Testis (tissue), 3 donors: ENCODE results near the gene METTL22. TPM values are rescaled to one million over a fixed set of nuclear protein-coding genes. Genes with fewer than 3 reads are reported as not detected.

Experiments
- DNase-seq: peaks from one replicate; pipeline ENCODE4 v3.0.0-alpha.2; 2019
- H3K27ac ChIP-seq, 2 donors: fragments of 200-600 bp; sonication (generic); one replicate each; pipeline ENCODE4 v1.5.1; 2019
- H3K27me3 ChIP-seq: fragments of 200-600 bp; sonication (generic); one replicate; pipeline ENCODE4 v1.5.1; 2019
- H3K36me3 ChIP-seq: fragments of 200-600 bp; sonication (generic); one replicate; pipeline ENCODE4 v1.5.1; 2017; ENCODE audit warnings: low read depth; ENCODE audit errors: missing control alignments
- H3K4me1 ChIP-seq: fragments of 200-600 bp; sonication (generic); one replicate; pipeline ENCODE4 v1.5.1; 2019
- H3K4me3 ChIP-seq, 2 donors: fragments of 200-600 bp; sonication (generic); one replicate each; pipeline ENCODE4 v1.5.1; 2017 to 2019
- H3K9me3 ChIP-seq: fragments of 200-600 bp; sonication (generic); one replicate; pipeline ENCODE4 v1.5.1; 2017
- CTCF ChIP-seq, 3 experiments: fragments of 450-650 bp in 2 of 3; fragments of 200-600 bp in 1 of 3; sonication (generic) in 1 of 3; IDR thresholded peaks; one replicate each; pipeline ENCODE4 v1.5.1; 2016 to 2019; ENCODE audit warnings: antibody characterized with exemption in 3 of 3, mild to moderate bottlenecking in 2 of 3, moderate library complexity in 1 of 3
- POLR2A ChIP-seq: fragments of 450-650 bp; IDR thresholded peaks from one replicate; pipeline ENCODE4 v1.6.1; 2017; ENCODE audit warnings: antibody characterized with exemption, mild to moderate bottlenecking, moderate library complexity
- WGBS, 2 donors: methylation state at CpG; one replicate each; pipeline ENCODE4 v1.1.5; 2018; 5-methylcytosine and 5-hydroxymethylcytosine counted together
- intact Hi-C: fragments of 100-400 bp; cut with DNase I; formaldehyde crosslinking; loops from one replicate; pipeline ENCODE4 v1.15.1; 2023; ENCODE audit warnings: low total_unique reads
- polyA plus RNA-seq: library from polyadenylated mRNA; stranded (reverse); fragments of 350-450 nt; fragmentation: Illumina TruSeq; extraction: RNeasy Lipid Tissue Mini Kit (QIAGEN cat#74804); gene quantifications from one replicate; pipeline ENCODE4 v1.2.3, GENCODE V29; 2014; ENCODE audit warnings: low read depth, low replicate concordance; ENCODE audit not compliant: insufficient read depth
- total RNA-seq, 2 donors: library from RNA; depleted of rRNA; stranded (reverse); fragments of >200 nt; gene quantifications; one replicate each; pipeline ENCODE4 v1.2.3, GENCODE V29; 2016

Gene METTL22
- total and polyA plus RNA-seq, 3 donors from 2014 or later, result 74.5 to 93.1 (median 85.6) TPM

GRCh38 chr16:8619671-8620370 is 1.7 kb upstream of the METTL22 start:
- Histone ChIP-seq H3K36me3 (no peaks in the 10 kb centered on the region), H3K4me3 (no peak overlapping the region), H3K4me1 (peaks cover 9% of the 10 kb centered on the region), H3K9me3 (no peaks in the 10 kb centered on the region), H3K27me3 (no peaks in the 10 kb centered on the region), H3K27ac (no peak overlapping the region)
- intact Hi-C loops, result no loop called here
- no peak for TF ChIP-seq CTCF (IDR thresholded peaks at IDR 0.05)
- TF ChIP-seq POLR2A, result no peak
- WGBS, 2 donors, result 76 to 84% methylated on average over 5 of the region's 5 CpGs
- no peak for DNase-seq

GRCh38 chr16:8620535-8620934 is 963 bp upstream of the METTL22 start:
- 67 to 73% methylated on average over 6 of the region's 6 CpGs for WGBS, 2 donors
- Histone ChIP-seq H3K4me1 (peaks cover 9% of the 10 kb centered on the region), H3K36me3 (no peaks in the 10 kb centered on the region), H3K27me3 (no peaks in the 10 kb centered on the region), H3K9me3 (no peaks in the 10 kb centered on the region), H3K27ac (no peak overlapping the region), H3K4me3 (no peak overlapping the region)
- no peak for TF ChIP-seq CTCF (IDR thresholded peaks at IDR 0.05)
- TF ChIP-seq POLR2A, result no peak
- intact Hi-C loops, result no loop called here
- no peak for DNase-seq

- DNase-seq, result no peak
- WGBS, 2 donors, result 19 to 22% methylated on average over 7 to 12 of the region's 12 CpGs
- TF ChIP-seq POLR2A (no peak), CTCF (IDR thresholded peaks at IDR 0.05) (no peak)
Measured at GRCh38 chr16:8621222-8621571, 301 bp upstream of the METTL22 start.

GRCh38 chr16:8622315-8622656 is 788 bp downstream of the METTL22 start:
- Histone ChIP-seq H3K4me1 (peaks cover 9% of the 10 kb centered on the region), H3K36me3 (no peaks in the 10 kb centered on the region), H3K4me3 (peak overlapping the region; percentile 84 to 99), H3K27me3 (no peaks in the 10 kb centered on the region), H3K9me3 (no peaks in the 10 kb centered on the region), H3K27ac (peak overlapping the region in 1 of 2 donors; percentile 82)
- no peak for DNase-seq
- TF ChIP-seq CTCF (IDR thresholded peaks at IDR 0.05) (no peak), POLR2A (no peak)
- intact Hi-C loops, result no loop called here
- 2% methylated on average over 4 of the region's 4 CpGs for WGBS, 2 donors

More at GRCh38 chr16:8621222-8621571, 301 bp upstream of the METTL22 start:
- intact Hi-C loops, result no loop called here
- no peaks in the 10 kb centered on the region for H3K27me3 ChIP-seq
- peak overlapping the region; percentile 84 to 99 for H3K4me3 ChIP-seq
- H3K36me3 ChIP-seq, result no peaks in the 10 kb centered on the region
- no peaks in the 10 kb centered on the region for H3K9me3 ChIP-seq
- H3K4me1 ChIP-seq, result peaks cover 9% of the 10 kb centered on the region
- peak overlapping the region; percentile 77 to 82 for H3K27ac ChIP-seq

GRCh38 chr16:8623634-8624033 is 2.1 kb downstream of the METTL22 start:
- Histone ChIP-seq H3K27me3 (no peaks in the 10 kb centered on the region), H3K4me1 (peaks cover 9% of the 10 kb centered on the region), H3K36me3 (no peaks in the 10 kb centered on the region), H3K4me3 (no peak overlapping the region), H3K27ac (no peak overlapping the region), H3K9me3 (no peaks in the 10 kb centered on the region)
- no peak for DNase-seq
- intact Hi-C loops, result no loop called here
- TF ChIP-seq POLR2A (no peak), CTCF (IDR thresholded peaks at IDR 0.05) (no peak)
